EH (cell line): ENCODE results near the gene ZNF177.
A peak's percentile ranks its signal among the peaks of the same experiment; 100 is the strongest.
"Not testable (repeated sequence)": the region's sequence is repeated elsewhere in the genome, so short reads cannot be mapped to it uniquely, and the experiment has no call there.

Source experiments
- DNase-seq: peaks from one replicate; pipeline ENCODE4 v3.0.0-alpha.2; 2015; ENCODE audit warnings: low read depth

The ZNF177 gene

GRCh38 chr19:9362905-9363304 lies at the start of gene ZNF177:
Gene ZNF177 (plus strand): TSS chr19:9363013. CDS start chr19:9378312, 15,299 bp downstream.
- peak; percentile 13 for DNase-seq

GRCh38 chr19:9313756-9314155 lies 49.1 kb upstream of the ZNF177 start:
- no peak for DNase-seq

GRCh38 chr19:9321338-9321737 lies 41.5 kb upstream of the ZNF177 start:
- DNase-seq: no peak

- not testable (repeated sequence) for DNase-seq
These were observed 41.1 kb upstream of the ZNF177 start for GRCh38 chr19:9321756-9322155.

- DNase-seq: not testable (repeated sequence)
These were observed 40.6 kb upstream of the ZNF177 start for GRCh38 chr19:9322201-9322600.

GRCh38 chr19:9323557-9323918 lies 39.3 kb upstream of the ZNF177 start:
- DNase-seq: peak; percentile 83

- peak; percentile 96 for DNase-seq
These were observed 38.8 kb upstream of the ZNF177 start, which contains the start of gene ZNF559 for GRCh38 chr19:9323919-9324583. Gene ZNF559 (plus strand): TSS chr19:9324179. CDS start chr19:9338550, 14,371 bp downstream.

GRCh38 chr19:9324584-9324962 lies 38.2 kb upstream of the ZNF177 start:
- no peak for DNase-seq

- DNase-seq: no peak
These were observed 32.8 kb upstream of the ZNF177 start for GRCh38 chr19:9329999-9330398.

GRCh38 chr19:9342610-9343304 lies 20.1 kb upstream of the ZNF177 start:
- no peak for DNase-seq

- no peak for DNase-seq
These were observed 17.8 kb upstream of the ZNF177 start for GRCh38 chr19:9345005-9345404.

GRCh38 chr19:9348253-9348652 lies 14.6 kb upstream of the ZNF177 start:
- DNase-seq: no peak

- DNase-seq: no peak
These were observed 14.1 kb upstream of the ZNF177 start for GRCh38 chr19:9348671-9349070.

- no peak for DNase-seq
These were observed 10.3 kb upstream of the ZNF177 start for GRCh38 chr19:9352505-9352904.

- DNase-seq: no peak
These were observed 9.8 kb upstream of the ZNF177 start for GRCh38 chr19:9353011-9353410.

- DNase-seq: peak; percentile 2
These were observed 8.2 kb upstream of the ZNF177 start for GRCh38 chr19:9354651-9355050.

GRCh38 chr19:9370738-9371619 lies 8.2 kb downstream of the ZNF177 start:
- no peak for DNase-seq

GRCh38 chr19:9381361-9381785 lies 18.6 kb downstream of the ZNF177 start:
- DNase-seq: peak; percentile 4

- peak; percentile 83 for DNase-seq
These were observed 44.1 kb downstream of the ZNF177 start for GRCh38 chr19:9406798-9407352.

- DNase-seq: no peak
These were observed 45.0 kb downstream of the ZNF177 start for GRCh38 chr19:9407827-9408226.

- DNase-seq: no peak
These were observed 50.6 kb downstream of the ZNF177 start for GRCh38 chr19:9413240-9413954.

- no peak for DNase-seq
These were observed 65.1 kb downstream of the ZNF177 start for GRCh38 chr19:9427941-9428340.
